ENCODE data around the gene B4GAT1.

B4GAT1 gene

GRCh38 chr11:66333220-66333877 lies 14.1 kb downstream of the B4GAT1 start:
- Histone ChIP-seq H3K4me3 (ENCODE audit: low read length) (no peak overlapping the region), H3K9me3 (replicated peaks; ENCODE audit: low read length) (no peaks in the 10 kb centered on the region), H3K36me3 (ENCODE audit: insufficient read depth, low read length) (peaks cover 28% of the 10 kb centered on the region), H3K27me3 (ENCODE audit: control insufficient read depth, insufficient read depth, low read length) (no peaks in the 10 kb centered on the region), H3K9ac (ENCODE audit: low read depth, low read length) (no peak overlapping the region), H3K4me2 (ENCODE audit: low read length) (no peak overlapping the region), H3K4me1 (ENCODE audit: control insufficient read depth, insufficient read depth, low read length) (peaks cover 40% of the 10 kb centered on the region)

- no peaks in the 10 kb centered on the region for H3K27me3 ChIP-seq (ENCODE audit: control insufficient read depth, insufficient read depth, low read length)
- peaks cover 41% of the 10 kb centered on the region for H3K4me1 ChIP-seq (ENCODE audit: control insufficient read depth, insufficient read depth, low read length)
- peaks cover 28% of the 10 kb centered on the region for H3K36me3 ChIP-seq (ENCODE audit: insufficient read depth, low read length)
- H3K4me2 ChIP-seq (ENCODE audit: low read length), result no peak overlapping the region
- H3K4me3 ChIP-seq (ENCODE audit: low read length), result no peak overlapping the region
- no peak overlapping the region for H3K9ac ChIP-seq (ENCODE audit: low read depth, low read length)
- H3K9me3 ChIP-seq (replicated peaks; ENCODE audit: low read length), result no peaks in the 10 kb centered on the region
These were observed 14.8 kb downstream of the B4GAT1 start for GRCh38 chr11:66332371-66333219.

DNA sequence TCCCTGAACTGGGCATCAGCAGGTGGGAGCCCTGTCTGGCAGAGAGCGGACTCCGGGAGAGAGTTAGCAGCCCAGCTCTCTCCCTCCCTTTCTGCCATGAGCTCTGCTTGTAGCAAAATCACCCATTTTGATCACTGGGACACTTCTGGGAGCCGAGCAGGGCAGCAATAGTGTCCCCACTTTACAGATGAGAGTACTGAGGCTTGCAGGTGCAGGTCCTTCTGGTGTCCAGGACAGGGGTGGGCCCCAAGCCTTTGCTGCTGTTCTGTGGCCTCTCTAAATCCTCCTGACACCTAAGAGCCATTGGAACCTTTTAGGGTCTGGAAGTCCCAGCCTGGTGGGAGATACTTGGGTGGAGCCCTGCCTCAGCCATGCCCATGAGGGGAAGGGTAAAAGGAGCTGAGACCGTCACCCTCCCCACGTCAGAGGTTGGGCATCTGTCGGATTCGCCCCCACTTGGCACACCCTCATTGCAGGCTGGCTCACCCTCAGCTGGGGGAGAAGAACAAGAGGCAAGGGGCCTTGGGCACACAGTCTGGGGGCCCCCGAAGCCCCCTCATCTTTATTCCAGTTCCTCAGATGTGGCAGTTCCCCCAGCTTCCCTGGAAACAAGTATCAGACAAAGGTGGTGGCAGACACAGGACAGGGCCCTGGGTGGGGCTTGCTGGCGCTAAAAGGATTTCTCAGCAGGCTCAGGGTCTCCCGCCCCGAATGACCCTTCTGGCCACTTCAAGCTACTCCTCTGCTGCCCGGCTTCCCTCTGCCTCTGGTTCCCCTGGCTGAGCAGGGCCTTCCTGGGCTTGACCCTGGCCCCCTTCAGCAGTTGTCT lies 15.7 kb downstream of the B4GAT1 start:
- Histone ChIP-seq H3K9me3 (replicated peaks; ENCODE audit: low read length) (no peaks in the 10 kb centered on the region), H3K4me1 (ENCODE audit: control insufficient read depth, insufficient read depth, low read length) (peaks cover 41% of the 10 kb centered on the region), H3K9ac (ENCODE audit: low read depth, low read length) (no peak overlapping the region), H3K36me3 (ENCODE audit: insufficient read depth, low read length) (peaks cover 28% of the 10 kb centered on the region), H3K4me2 (ENCODE audit: low read length) (no peak overlapping the region), H3K27me3 (ENCODE audit: control insufficient read depth, insufficient read depth, low read length) (no peaks in the 10 kb centered on the region), H3K4me3 (ENCODE audit: low read length) (no peak overlapping the region)

DNA sequence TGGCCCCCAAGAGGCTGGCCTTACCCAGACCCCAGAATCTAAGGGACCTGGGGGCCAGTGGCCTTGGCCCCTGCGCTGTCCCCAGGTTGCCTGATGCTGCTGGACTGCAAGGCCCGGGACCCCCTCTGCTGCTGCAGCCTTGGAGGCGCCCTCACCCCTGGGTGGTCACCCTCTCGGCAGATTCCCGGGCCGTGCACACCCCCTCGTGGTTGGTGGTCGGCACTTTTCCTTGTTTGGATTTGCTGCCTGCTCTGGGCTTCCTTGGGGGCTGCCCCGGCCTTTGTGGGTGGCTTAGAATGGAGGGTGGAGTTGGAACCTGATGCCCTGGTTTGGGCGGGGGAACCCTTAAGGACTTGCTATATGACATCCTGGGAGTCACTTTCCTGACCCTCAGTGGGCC lies 16.5 kb downstream of the B4GAT1 start:
- Histone ChIP-seq H3K9me3 (replicated peaks; ENCODE audit: low read length) (no peaks in the 10 kb centered on the region), H3K9ac (ENCODE audit: low read depth, low read length) (no peak overlapping the region), H3K4me2 (ENCODE audit: low read length) (no peak overlapping the region), H3K27me3 (ENCODE audit: control insufficient read depth, insufficient read depth, low read length) (no peaks in the 10 kb centered on the region), H3K4me1 (ENCODE audit: control insufficient read depth, insufficient read depth, low read length) (peaks cover 43% of the 10 kb centered on the region), H3K36me3 (ENCODE audit: insufficient read depth, low read length) (peaks cover 28% of the 10 kb centered on the region), H3K4me3 (ENCODE audit: low read length) (no peak overlapping the region)

DNA sequence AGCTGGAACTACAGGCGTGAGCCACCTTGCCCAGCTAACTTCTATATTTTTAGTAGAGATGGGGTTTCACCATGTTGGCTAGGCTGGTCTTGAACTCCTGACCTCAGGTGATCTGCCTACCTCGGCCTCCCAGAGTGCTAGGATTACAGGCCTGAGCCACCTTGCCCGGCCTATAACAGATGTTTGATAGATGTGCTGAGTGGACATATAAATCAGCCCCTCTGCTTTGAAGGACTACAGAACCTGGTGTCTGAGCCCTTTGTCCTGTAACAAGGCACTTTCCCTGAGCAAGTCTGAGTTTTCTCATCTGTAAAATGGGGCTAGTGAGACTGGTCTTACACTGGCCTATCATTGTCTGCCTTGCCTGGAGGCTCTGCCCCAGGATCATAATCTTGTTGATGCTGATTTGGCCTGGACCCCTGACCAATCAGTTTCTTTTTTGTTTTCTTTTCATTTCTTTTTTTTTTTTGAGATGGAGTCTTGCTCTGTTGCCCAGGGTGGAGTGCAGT lies 18.2 kb downstream of the B4GAT1 start:
- no peak overlapping the region for H3K9ac ChIP-seq (ENCODE audit: low read depth, low read length)
- no peak overlapping the region for H3K4me2 ChIP-seq (ENCODE audit: low read length)
- no peaks in the 10 kb centered on the region for H3K9me3 ChIP-seq (replicated peaks; ENCODE audit: low read length)
- H3K27me3 ChIP-seq (ENCODE audit: control insufficient read depth, insufficient read depth, low read length), result no peaks in the 10 kb centered on the region
- H3K4me3 ChIP-seq (ENCODE audit: low read length), result no peak overlapping the region
- peaks cover 46% of the 10 kb centered on the region for H3K4me1 ChIP-seq (ENCODE audit: control insufficient read depth, insufficient read depth, low read length)
- H3K36me3 ChIP-seq (ENCODE audit: insufficient read depth, low read length), result peaks cover 28% of the 10 kb centered on the region

DNA sequence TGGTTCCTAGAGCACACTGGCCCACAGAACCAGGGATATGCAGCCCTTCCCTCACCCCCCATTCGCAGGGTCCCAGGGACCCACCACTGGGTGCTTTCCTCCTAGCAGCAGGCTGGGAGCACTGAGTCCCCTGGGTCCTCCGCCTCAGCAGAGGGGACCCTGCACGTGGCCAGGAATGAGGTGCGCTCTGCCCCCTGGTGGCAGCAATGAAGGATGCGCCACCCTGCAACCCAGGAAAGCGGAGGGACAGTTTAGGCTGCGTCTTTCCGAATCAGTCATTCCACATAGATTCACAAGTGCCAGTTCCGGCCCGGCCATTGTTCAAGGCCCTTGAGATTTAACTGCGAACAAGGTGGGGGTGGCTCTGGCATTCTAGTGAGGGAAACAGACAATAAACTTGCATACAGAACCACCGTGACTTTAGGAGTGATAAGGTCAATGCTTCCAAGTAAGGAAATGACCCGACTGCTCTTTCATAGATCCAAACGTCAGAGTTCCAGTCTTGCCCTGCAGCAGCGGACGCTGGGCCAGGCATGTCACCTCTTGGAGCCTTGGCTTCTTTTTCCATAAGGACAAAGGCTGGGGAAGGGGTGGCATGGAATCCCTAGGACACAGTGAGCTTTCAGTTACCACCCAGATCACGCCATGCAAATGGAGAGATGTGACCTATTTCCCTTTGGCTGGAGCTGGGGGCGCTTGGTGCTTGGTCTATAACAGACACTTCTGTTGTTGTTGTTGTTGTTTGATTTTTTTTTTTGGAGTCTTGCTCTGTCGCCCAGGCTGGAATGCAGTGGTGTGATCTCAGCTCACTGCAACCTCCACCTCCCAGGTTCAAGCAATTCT lies 18.9 kb downstream of the B4GAT1 start:
- H3K36me3 ChIP-seq (ENCODE audit: insufficient read depth, low read length), result peaks cover 24% of the 10 kb centered on the region
- H3K4me2 ChIP-seq (ENCODE audit: low read length), result peak overlapping the region; percentile 70
- peak overlapping the region; percentile 0 for H3K4me3 ChIP-seq (ENCODE audit: low read length)
- H3K9ac ChIP-seq (ENCODE audit: low read depth, low read length), result no peak overlapping the region
- peaks cover 48% of the 10 kb centered on the region for H3K4me1 ChIP-seq (ENCODE audit: control insufficient read depth, insufficient read depth, low read length)
- no peaks in the 10 kb centered on the region for H3K9me3 ChIP-seq (replicated peaks; ENCODE audit: low read length)
- no peaks in the 10 kb centered on the region for H3K27me3 ChIP-seq (ENCODE audit: control insufficient read depth, insufficient read depth, low read length)

GRCh38 chr11:66328031-66328301 lies 19.5 kb downstream of the B4GAT1 start:
- H3K36me3 ChIP-seq (ENCODE audit: insufficient read depth, low read length), result peaks cover 18% of the 10 kb centered on the region
- H3K27me3 ChIP-seq (ENCODE audit: control insufficient read depth, insufficient read depth, low read length), result no peaks in the 10 kb centered on the region
- no peaks in the 10 kb centered on the region for H3K9me3 ChIP-seq (replicated peaks; ENCODE audit: low read length)
- no peak overlapping the region for H3K4me3 ChIP-seq (ENCODE audit: low read length)
- H3K4me1 ChIP-seq (ENCODE audit: control insufficient read depth, insufficient read depth, low read length), result peaks cover 48% of the 10 kb centered on the region
- H3K4me2 ChIP-seq (ENCODE audit: low read length), result peak overlapping the region; percentile 70
- H3K9ac ChIP-seq (ENCODE audit: low read depth, low read length), result no peak overlapping the region

- no peak overlapping the region for H3K4me3 ChIP-seq (ENCODE audit: low read length)
- peaks cover 48% of the 10 kb centered on the region for H3K4me1 ChIP-seq (ENCODE audit: control insufficient read depth, insufficient read depth, low read length)
- H3K4me2 ChIP-seq (ENCODE audit: low read length), result peak overlapping the region; percentile 70
- no peaks in the 10 kb centered on the region for H3K27me3 ChIP-seq (ENCODE audit: control insufficient read depth, insufficient read depth, low read length)
- H3K9me3 ChIP-seq (replicated peaks; ENCODE audit: low read length), result no peaks in the 10 kb centered on the region
- H3K9ac ChIP-seq (ENCODE audit: low read depth, low read length), result peak overlapping the region; percentile 64
- H3K36me3 ChIP-seq (ENCODE audit: insufficient read depth, low read length), result peaks cover 12% of the 10 kb centered on the region
These were observed 20.0 kb downstream of the B4GAT1 start for GRCh38 chr11:66327171-66328030.

- peak overlapping the region; percentile 70 for H3K4me2 ChIP-seq (ENCODE audit: low read length)
- peaks cover 3% of the 10 kb centered on the region for H3K36me3 ChIP-seq (ENCODE audit: insufficient read depth, low read length)
- H3K9me3 ChIP-seq (replicated peaks; ENCODE audit: low read length), result no peaks in the 10 kb centered on the region
- no peaks in the 10 kb centered on the region for H3K27me3 ChIP-seq (ENCODE audit: control insufficient read depth, insufficient read depth, low read length)
- H3K9ac ChIP-seq (ENCODE audit: low read depth, low read length), result peak overlapping the region; percentile 64
- H3K4me1 ChIP-seq (ENCODE audit: control insufficient read depth, insufficient read depth, low read length), result peaks cover 48% of the 10 kb centered on the region
- no peak overlapping the region for H3K4me3 ChIP-seq (ENCODE audit: low read length)
These were observed 20.9 kb downstream of the B4GAT1 start for GRCh38 chr11:66326261-66327111.
